HepG2 (cell line): ENCODE measurements around the gene UNKL. TPM values are rescaled to one million over a fixed set of nuclear protein-coding genes. Genes with fewer than 3 reads are reported as not detected.

ENCODE experiments used
- ATAC-seq: fragments of 200-7000 bp; cut with Tn5 transposase; 3 replicates; pipeline ENCODE4 v1.9.1; 2020; ENCODE audit warnings: mild to moderate bottlenecking, moderate library complexity
- BruUV-seq: library from RNA; stranded (reverse); fragments of 400-500 nt; replicated peaks from 2 replicates; lab custom pipeline; 2021; lab: Mats Ljungman, UMichigan
- CTCF ChIA-PET: fragments of 300-600 bp; formaldehyde crosslinking; extraction: SDS; loops from one replicate; lab custom pipeline; 2021; ENCODE audit warnings: low total read pairs, inconsistent platforms, low intra/inter-chr PET ratio; lab: Yijun Ruan, JAX
- POLR2A ChIA-PET: fragments of 350-600 bp; sonication (Branson Sonifier 250); formaldehyde crosslinking; loops from one replicate; lab custom pipeline; 2020; ENCODE audit warnings: antibody characterized with exemption, inconsistent platforms; lab: Yijun Ruan, JAX
- DNase-seq: peaks from one replicate; pipeline ENCODE4 v3.0.0-alpha.2; 2015; ENCODE audit warnings: low spot score
- FAIRE-seq: peaks from 3 replicates; lab custom pipeline; 2011; peaks lifted over from hg19 to GRCh38; lab: Jason Lieb, UNC
- H2AFZ ChIP-seq: one replicate; pipeline ENCODE4 v1.6.1; 2011; ENCODE audit warnings: low read length, inconsistent platforms
- H3K27ac ChIP-seq: fragments of 300-600 bp; 3 replicates; pipeline ENCODE4 v1.8.0; 2011; ENCODE audit warnings: mixed run types, mild to moderate bottlenecking, mixed read lengths, low read length, inconsistent platforms; ENCODE audit not compliant: insufficient read depth; ENCODE audit errors: extremely low read length
- H3K27me3 ChIP-seq, 2 experiments: fragments of 200-600 bp in 1 of 2; 2 replicates in 1 of 2; 3 replicates in 1 of 2; pipeline versions ENCODE4 v1.6.0 to v1.8.0; 2011; ENCODE audit warnings: low read length in 2 of 2, mild to moderate bottlenecking in 2 of 2, moderate library complexity in 2 of 2, inconsistent platforms in 1 of 2; ENCODE audit not compliant: insufficient read depth in 2 of 2, control insufficient read depth in 1 of 2
- H3K36me3 ChIP-seq, 2 experiments: fragments of 200-600 bp in 1 of 2; replicated peaks in 1 of 2; 2 replicates in 1 of 2; 3 replicates in 1 of 2; pipeline versions ENCODE4 v1.5.1 to v1.8.0; 2011; ENCODE audit warnings: low read length in 2 of 2, inconsistent platforms in 1 of 2; ENCODE audit not compliant: insufficient read depth in 2 of 2, control insufficient read depth in 1 of 2
- H3K4me1 ChIP-seq: 2 replicates; pipeline ENCODE4 v1.5.1; 2012; ENCODE audit warnings: low read length, inconsistent platforms; ENCODE audit not compliant: insufficient read depth
- H3K4me2 ChIP-seq: 2 replicates; pipeline ENCODE4 v1.6.0; 2011; ENCODE audit warnings: low read depth, low read length, inconsistent platforms
- H3K4me3 ChIP-seq, 3 experiments: fragments of 200-600 bp in 1 of 3; sonication (generic), shearing (Covaris generic) in 1 of 3; replicated peaks in 1 of 3; 2 replicates each; pipeline ENCODE4 v1.5.1; 2011 to 2016; ENCODE audit warnings: low read length in 3 of 3, inconsistent platforms in 2 of 3, low read depth in 2 of 3, mild to moderate bottlenecking in 2 of 3, control low read depth in 1 of 3, mixed read lengths in 1 of 3; ENCODE audit not compliant: insufficient read depth in 1 of 3
- H3K79me2 ChIP-seq: one replicate; pipeline ENCODE4 v1.6.1; 2011; ENCODE audit warnings: low read length, inconsistent platforms; ENCODE audit not compliant: insufficient read depth
- H3K9ac ChIP-seq: 2 replicates; pipeline ENCODE4 v1.6.0; 2011; ENCODE audit warnings: mild to moderate bottlenecking, low read depth, low read length, inconsistent platforms; ENCODE audit not compliant: insufficient read depth
- H3K9me3 ChIP-seq: 2 replicates; pipeline ENCODE4 v1.5.1; 2012; ENCODE audit warnings: mild to moderate bottlenecking, low read length
- H4K20me1 ChIP-seq: 2 replicates; pipeline ENCODE4 v1.6.0; 2011; ENCODE audit warnings: inconsistent platforms, mild to moderate bottlenecking, low read length, moderate library complexity; ENCODE audit not compliant: insufficient read depth
- JUND ChIP-seq: sonication (generic); formaldehyde crosslinking; IDR thresholded peaks from 2 replicates; pipeline ENCODE4 v1.8.0; 2022; ENCODE audit warnings: mild to moderate bottlenecking, missing genetic modification reagents
- KAT2B ChIP-seq: fragments of 150-350 bp; IDR thresholded peaks from 2 replicates; pipeline ENCODE4 v1.6.1; 2014; ENCODE audit warnings: low read depth, low read length, borderline replicate concordance
- SMAD1 ChIP-seq: sonication (generic); formaldehyde crosslinking; IDR thresholded peaks from 2 replicates; pipeline ENCODE4 v1.4.0; 2020; ENCODE audit warnings: missing genetic modification reagents, low read depth, mild to moderate bottlenecking, borderline replicate concordance
- STAG1 ChIP-seq: sonication (generic); formaldehyde crosslinking; IDR thresholded peaks from 2 replicates; pipeline ENCODE4 v1.4.0; 2020; ENCODE audit warnings: missing genetic modification reagents
- YEATS4 ChIP-seq: sonication (generic); formaldehyde crosslinking; IDR thresholded peaks from 2 replicates; pipeline ENCODE4 v1.4.0; 2020; ENCODE audit warnings: missing genetic modification reagents, borderline replicate concordance
- ZBTB46 ChIP-seq: sonication (generic); formaldehyde crosslinking; IDR thresholded peaks from 2 replicates; pipeline ENCODE4 v1.4.0; 2020; ENCODE audit warnings: mild to moderate bottlenecking, missing genetic modification reagents, borderline replicate concordance
- ZFP62 ChIP-seq: sonication (generic); formaldehyde crosslinking; IDR thresholded peaks from 2 replicates; pipeline ENCODE4 v1.4.0; 2020; ENCODE audit warnings: missing genetic modification reagents
- ZNF207 ChIP-seq: fragments of 450-650 bp; IDR thresholded peaks from 2 replicates; pipeline ENCODE4 v1.6.1; 2016; ENCODE audit warnings: antibody characterized with exemption, borderline replicate concordance
- ZNF225 ChIP-seq: sonication (generic); formaldehyde crosslinking; IDR thresholded peaks from 2 replicates; pipeline ENCODE4 v1.4.0; 2020; ENCODE audit warnings: mild to moderate bottlenecking, missing genetic modification reagents
- ZNF382 ChIP-seq: sonication (generic); formaldehyde crosslinking; IDR thresholded peaks from 2 replicates; pipeline ENCODE4 v1.5.0; 2020; ENCODE audit warnings: missing genetic modification reagents, mild to moderate bottlenecking, borderline replicate concordance
- ZNF709 ChIP-seq: sonication (generic); formaldehyde crosslinking; IDR thresholded peaks from 2 replicates; pipeline ENCODE4 v1.5.0; 2020; ENCODE audit warnings: mild to moderate bottlenecking, missing genetic modification reagents
- ZNF790 ChIP-seq: sonication (generic); formaldehyde crosslinking; IDR thresholded peaks from 2 replicates; pipeline ENCODE4 v1.8.0; 2022; ENCODE audit warnings: missing genetic modification reagents, mild to moderate bottlenecking, borderline replicate concordance
- ZSCAN31 ChIP-seq: sonication (generic); formaldehyde crosslinking; IDR thresholded peaks from 2 replicates; pipeline ENCODE4 v1.5.0; 2020; ENCODE audit warnings: low read depth, mild to moderate bottlenecking, missing genetic modification reagents
- WGBS: methylation state at CpG from one replicate; pipeline ENCODE4 v1.1.6; 2017; ENCODE audit warnings: low lambda C conversion rate; 5-methylcytosine and 5-hydroxymethylcytosine counted together
- in situ Hi-C: cut with HindIII; loops from 2 replicates; pipeline ENCODE4 v1.10.0; 2017; ENCODE audit warnings: low pct_unique_long_range_greater_than_20kb; ENCODE audit not compliant: extremely low pct_ligation_motif_present
- intact Hi-C: fragments of 100-400 bp; cut with micrococcal nuclease; formaldehyde crosslinking; loops from one replicate; pipeline ENCODE4 v1.10.0; 2022; ENCODE audit not compliant: unreplicated experiment
- polyA plus RNA-seq, 8 experiments: library from polyadenylated mRNA; depleted of rRNA in 3 of 8; stranded (reverse) in 7 of 8; unstranded in 1 of 8; fragments of >200 nt; fragmentation: Illumina TruSeq in 4 of 8; extraction: Trizol in 4 of 8; gene quantifications; 2 replicates each; pipeline versions ENCODE4 v1.2.1 to v1.2.3, GENCODE V29; 2011 to 2016; ENCODE audit warnings: low read depth in 4 of 8, missing spikeins in 1 of 8, mixed read lengths in 1 of 8; ENCODE audit not compliant: insufficient read depth in 1 of 8
- total RNA-seq, 5 experiments: library from RNA; depleted of rRNA; stranded (reverse); fragments of >200 nt; fragmentation: Illumina TruSeq; extraction: Trizol; gene quantifications; 2 replicates each; pipeline ENCODE4 v1.2.3, GENCODE V29; 2016; ENCODE audit warnings: low read depth in 1 of 5
- TF ChIP-seq, protein P1 (sequence below): sonication (generic); formaldehyde crosslinking; IDR thresholded peaks from 2 replicates; pipeline ENCODE4 v1.4.0; 2020; ENCODE audit warnings: missing genetic modification reagents; ENCODE audit errors: not compliant biosample characterization
- TF ChIP-seq, protein P2 (sequence below): sonication (generic); formaldehyde crosslinking; IDR thresholded peaks from 2 replicates; pipeline ENCODE4 v1.5.0; 2020; ENCODE audit warnings: missing genetic modification reagents

The UNKL gene
- total and polyA plus RNA-seq, 2 of the 13 experiments (the other 11 are each of a cell fraction or from before 2014, with no cell fraction given): 10.4 to 17.6 TPM

DNA sequence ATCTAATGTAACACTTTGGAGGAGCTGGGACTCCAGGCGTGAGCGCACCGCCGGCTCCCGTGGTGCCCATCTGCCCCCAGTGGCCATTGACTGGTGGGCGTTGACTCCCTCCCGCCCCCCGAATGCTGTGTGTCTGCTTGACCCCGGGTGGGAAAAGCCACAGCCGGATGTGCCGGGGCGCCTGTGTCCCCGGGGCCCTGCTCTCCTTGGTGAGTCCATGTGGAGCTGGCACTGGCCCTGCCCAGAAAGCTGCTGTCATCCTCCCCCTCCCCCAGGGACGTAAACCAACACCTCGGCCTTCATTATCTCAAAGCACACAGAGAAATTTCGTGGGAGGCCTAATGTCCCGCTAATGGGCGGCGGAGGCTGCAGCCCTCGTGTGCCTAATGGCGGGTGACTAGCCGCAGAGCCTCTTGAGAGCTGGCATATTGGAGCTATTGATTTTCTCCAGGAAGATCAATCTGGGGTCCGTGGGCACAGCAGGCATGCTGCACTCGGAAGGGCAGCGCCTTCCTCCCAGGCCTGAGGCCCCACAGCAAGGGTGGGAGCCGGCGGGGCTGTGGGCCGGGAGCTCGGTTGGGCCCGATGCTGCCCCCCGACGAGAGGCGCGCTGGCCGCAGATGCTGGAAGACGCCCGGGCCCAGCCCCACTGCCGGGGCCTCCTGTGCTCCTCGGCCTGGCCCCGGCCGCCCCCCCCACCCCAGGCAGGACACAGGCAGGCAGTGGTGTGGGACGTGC is 12.4 kb upstream of the UNKL start:
- peaks cover 38% of the 10 kb centered on the region for H3K4me1 ChIP-seq
- no peaks in the 10 kb centered on the region for H3K79me2 ChIP-seq
- peaks cover 9 to 34% of the 10 kb centered on the region in 2 experiments for H3K27me3 ChIP-seq
- H3K27ac ChIP-seq: no peak overlapping the region
- FAIRE-seq (no peak), ATAC-seq (no peak), DNase-seq (no peak)
- in situ Hi-C loops (no loop called here), intact Hi-C loops (no loop called here)
- no peak overlapping the region; the same call in 1 of the 2 replicates for H3K4me2 ChIP-seq
- no peak overlapping the region for H3K9ac ChIP-seq
- WGBS: 51% methylated on average over 11 of the region's 42 CpGs
- H2AFZ ChIP-seq: no peak overlapping the region
- BruUV-seq: no TSS peak
- H4K20me1 ChIP-seq: no peaks in the 10 kb centered on the region
- peak; percentile 10; the same call in 1 of the 2 replicates for TF ChIP-seq KAT2B
- TF ChIP-seq STAG1 (CRISPR knock-in tag): 0 out of 2 replicates have a peak, but pooled peaks have one; percentile 4
- no peak for TF ChIP-seq ZNF790 (CRISPR knock-in tag)
- no peak for TF ChIP-seq ZNF207
- TF ChIP-seq, protein P1, sequence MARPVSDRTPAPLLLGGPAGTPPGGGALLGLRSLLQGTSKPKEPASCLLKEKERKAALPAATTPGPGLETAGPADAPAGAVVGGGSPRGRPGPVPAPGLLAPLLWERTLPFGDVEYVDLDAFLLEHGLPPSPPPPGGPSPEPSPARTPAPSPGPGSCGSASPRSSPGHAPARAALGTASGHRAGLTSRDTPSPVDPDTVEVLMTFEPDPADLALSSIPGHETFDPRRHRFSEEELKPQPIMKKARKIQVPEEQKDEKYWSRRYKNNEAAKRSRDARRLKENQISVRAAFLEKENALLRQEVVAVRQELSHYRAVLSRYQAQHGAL (CRISPR knock-in tag): no peak
- no peak for TF ChIP-seq ZFP62 (CRISPR knock-in tag)
- TF ChIP-seq JUND (CRISPR knock-in tag): no peak
- no peak for TF ChIP-seq SMAD1 (CRISPR knock-in tag)
- TF ChIP-seq ZNF709 (CRISPR knock-in tag): no peak
- no peak for TF ChIP-seq ZNF225 (CRISPR knock-in tag)
- TF ChIP-seq ZNF382 (CRISPR knock-in tag): no peak
- no peak for TF ChIP-seq ZSCAN31
- TF ChIP-seq, protein P2, sequence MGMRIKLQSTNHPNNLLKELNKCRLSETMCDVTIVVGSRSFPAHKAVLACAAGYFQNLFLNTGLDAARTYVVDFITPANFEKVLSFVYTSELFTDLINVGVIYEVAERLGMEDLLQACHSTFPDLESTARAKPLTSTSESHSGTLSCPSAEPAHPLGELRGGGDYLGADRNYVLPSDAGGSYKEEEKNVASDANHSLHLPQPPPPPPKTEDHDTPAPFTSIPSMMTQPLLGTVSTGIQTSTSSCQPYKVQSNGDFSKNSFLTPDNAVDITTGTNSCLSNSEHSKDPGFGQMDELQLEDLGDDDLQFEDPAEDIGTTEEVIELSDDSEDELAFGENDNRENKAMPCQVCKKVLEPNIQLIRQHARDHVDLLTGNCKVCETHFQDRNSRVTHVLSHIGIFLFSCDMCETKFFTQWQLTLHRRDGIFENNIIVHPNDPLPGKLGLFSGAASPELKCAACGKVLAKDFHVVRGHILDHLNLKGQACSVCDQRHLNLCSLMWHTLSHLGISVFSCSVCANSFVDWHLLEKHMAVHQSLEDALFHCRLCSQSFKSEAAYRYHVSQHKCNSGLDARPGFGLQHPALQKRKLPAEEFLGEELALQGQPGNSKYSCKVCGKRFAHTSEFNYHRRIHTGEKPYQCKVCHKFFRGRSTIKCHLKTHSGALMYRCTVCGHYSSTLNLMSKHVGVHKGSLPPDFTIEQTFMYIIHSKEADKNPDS (CRISPR knock-in tag): no peak
- no peak for TF ChIP-seq YEATS4 (CRISPR knock-in tag)
- no peak for TF ChIP-seq ZBTB46 (CRISPR knock-in tag)
- no peaks in the 10 kb centered on the region for H3K9me3 ChIP-seq
- no peak overlapping the region for H3K4me3 ChIP-seq
- ChIA-PET POLR2A (interaction anchor here (0.8 kb wide), 1 partner anchor 84 kb away, joined by 3 read pairs; no protein-coding TSS in a partner anchor), CTCF (no interaction called here)
- no peaks in the 10 kb centered on the region for H3K36me3 ChIP-seq
